Measurements from ENCODE around the gene FMNL2. TPM values are rescaled to one million over a fixed set of nuclear protein-coding genes. Genes with fewer than 3 reads are reported as not detected.

The FMNL2 gene
- total RNA-seq, 1 donor, result 24.2 TPM

- Histone ChIP-seq H3K4me3 (ENCODE audit: insufficient read depth, low read length) (no peak overlapping the region), H3K4me2 (ENCODE audit: insufficient read depth, low read length) (no peak overlapping the region), H3K27ac (ENCODE audit: low read depth, low read length) (no peak overlapping the region), H2AFZ (ENCODE audit: low read length) (no peak overlapping the region), H3K4me1 (ENCODE audit: insufficient read depth, low read length) (peaks cover 48% of the 10 kb centered on the region), H3K27me3 (ENCODE audit: insufficient read depth, low read length) (no peaks in the 10 kb centered on the region), H3K9me3 (ENCODE audit: low read depth, low read length) (no peaks in the 10 kb centered on the region), H4K20me1 (ENCODE audit: insufficient read depth, low read length) (no peaks in the 10 kb centered on the region), H3K36me3 (ENCODE audit: insufficient read depth, low read length) (no peaks in the 10 kb centered on the region), H3K79me2 (ENCODE audit: insufficient read depth, low read length) (no peaks in the 10 kb centered on the region)
- TF ChIP-seq, protein P1, sequence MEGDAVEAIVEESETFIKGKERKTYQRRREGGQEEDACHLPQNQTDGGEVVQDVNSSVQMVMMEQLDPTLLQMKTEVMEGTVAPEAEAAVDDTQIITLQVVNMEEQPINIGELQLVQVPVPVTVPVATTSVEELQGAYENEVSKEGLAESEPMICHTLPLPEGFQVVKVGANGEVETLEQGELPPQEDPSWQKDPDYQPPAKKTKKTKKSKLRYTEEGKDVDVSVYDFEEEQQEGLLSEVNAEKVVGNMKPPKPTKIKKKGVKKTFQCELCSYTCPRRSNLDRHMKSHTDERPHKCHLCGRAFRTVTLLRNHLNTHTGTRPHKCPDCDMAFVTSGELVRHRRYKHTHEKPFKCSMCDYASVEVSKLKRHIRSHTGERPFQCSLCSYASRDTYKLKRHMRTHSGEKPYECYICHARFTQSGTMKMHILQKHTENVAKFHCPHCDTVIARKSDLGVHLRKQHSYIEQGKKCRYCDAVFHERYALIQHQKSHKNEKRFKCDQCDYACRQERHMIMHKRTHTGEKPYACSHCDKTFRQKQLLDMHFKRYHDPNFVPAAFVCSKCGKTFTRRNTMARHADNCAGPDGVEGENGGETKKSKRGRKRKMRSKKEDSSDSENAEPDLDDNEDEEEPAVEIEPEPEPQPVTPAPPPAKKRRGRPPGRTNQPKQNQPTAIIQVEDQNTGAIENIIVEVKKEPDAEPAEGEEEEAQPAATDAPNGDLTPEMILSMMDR (IDR thresholded peaks at IDR 0.05; ENCODE audit: extremely low read depth, low read depth, low read length), result no peak
- DNase-seq (ENCODE audit: insufficient read length, low spot score, missing footprints), result no peak
Observed at GRCh38 chr2:152587187-152587947, 252.4 kb downstream of the FMNL2 start.

DNA sequence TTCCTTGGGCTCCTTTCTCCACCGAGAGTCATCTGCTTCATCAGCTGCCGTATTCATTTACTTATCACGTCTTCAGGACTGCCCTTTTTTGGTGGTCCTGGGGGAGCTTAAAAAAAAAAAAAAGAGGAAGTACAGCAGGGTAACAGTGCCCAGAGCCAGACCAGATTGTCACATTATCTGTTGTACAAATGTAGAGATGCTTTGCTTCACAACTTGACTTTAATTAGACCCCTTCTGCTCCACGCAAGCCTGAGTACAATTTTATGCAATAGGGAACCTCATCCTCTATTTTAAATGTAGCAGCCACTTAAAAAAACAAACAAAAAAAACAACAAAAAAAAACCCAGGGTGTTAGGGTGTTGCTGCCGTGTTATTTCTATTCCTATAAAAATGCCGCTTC, 254.0 kb downstream of the FMNL2 start:
- TF ChIP-seq, protein P1 (IDR thresholded peaks at IDR 0.05; ENCODE audit: extremely low read depth, low read depth, low read length), result no peak
- H3K4me2 ChIP-seq (ENCODE audit: insufficient read depth, low read length), result no peak overlapping the region
- H3K27ac ChIP-seq (ENCODE audit: low read depth, low read length), result no peak overlapping the region

DNA sequence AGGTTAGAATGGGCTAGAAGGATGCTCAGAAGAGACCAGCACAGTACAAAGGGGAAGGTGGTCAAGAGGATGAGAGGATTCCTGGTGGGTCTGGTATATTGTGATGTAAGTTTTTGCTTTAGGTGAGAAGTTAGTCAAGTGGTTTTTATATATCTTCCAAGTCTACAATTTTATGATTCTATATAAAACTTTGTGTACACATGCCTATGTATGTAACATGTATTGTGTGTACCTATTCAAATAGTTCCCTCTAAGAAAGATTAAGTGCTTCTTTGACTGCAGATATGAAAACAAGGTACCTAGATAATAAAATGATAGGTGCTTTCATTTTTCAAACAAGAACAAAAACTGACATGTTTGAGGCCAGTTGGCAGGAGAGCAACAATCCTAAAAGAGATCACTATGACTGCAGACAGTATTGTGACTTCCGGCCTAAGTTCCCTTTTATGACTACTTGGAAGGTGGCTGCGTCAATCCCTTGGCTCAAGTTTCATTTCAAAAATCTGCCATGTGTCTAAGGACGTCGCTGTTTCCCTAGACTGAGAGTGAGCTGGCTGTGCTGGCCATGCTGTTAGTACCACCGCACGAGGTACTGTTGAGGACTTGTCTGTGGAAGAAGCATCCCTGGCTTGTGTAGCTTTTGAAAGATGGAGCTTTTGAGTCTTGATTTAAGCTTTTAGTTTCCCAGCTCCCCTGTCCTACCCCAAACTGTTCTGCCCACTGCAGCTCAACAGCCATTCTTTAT, 259.2 kb downstream of the FMNL2 start:
- TF ChIP-seq, protein P1 (IDR thresholded peaks at IDR 0.05; ENCODE audit: extremely low read depth, low read depth, low read length), result no peak
- DNase-seq (ENCODE audit: insufficient read length, low spot score, missing footprints), result no peak
- no peak overlapping the region for H3K4me3 ChIP-seq (ENCODE audit: insufficient read depth, low read length)
- peak overlapping the region; percentile 41 for H3K27ac ChIP-seq (ENCODE audit: low read depth, low read length)
- H3K27me3 ChIP-seq (ENCODE audit: insufficient read depth, low read length), result no peaks in the 10 kb centered on the region
- H3K4me1 ChIP-seq (ENCODE audit: insufficient read depth, low read length), result peaks cover 14% of the 10 kb centered on the region
- peak overlapping the region; percentile 2 for H2AFZ ChIP-seq (ENCODE audit: low read length)
- no peaks in the 10 kb centered on the region for H4K20me1 ChIP-seq (ENCODE audit: insufficient read depth, low read length)
- no peaks in the 10 kb centered on the region for H3K36me3 ChIP-seq (ENCODE audit: insufficient read depth, low read length)
- no peaks in the 10 kb centered on the region for H3K79me2 ChIP-seq (ENCODE audit: insufficient read depth, low read length)
- H3K9me3 ChIP-seq (ENCODE audit: low read depth, low read length), result no peaks in the 10 kb centered on the region
- H3K4me2 ChIP-seq (ENCODE audit: insufficient read depth, low read length), result peak overlapping the region; percentile 12

More for the DNA sequence above, 254.0 kb downstream of the FMNL2 start:
- Histone ChIP-seq H2AFZ (ENCODE audit: low read length) (no peak overlapping the region), H3K4me3 (ENCODE audit: insufficient read depth, low read length) (no peak overlapping the region), H4K20me1 (ENCODE audit: insufficient read depth, low read length) (no peaks in the 10 kb centered on the region), H3K36me3 (ENCODE audit: insufficient read depth, low read length) (no peaks in the 10 kb centered on the region), H3K27me3 (ENCODE audit: insufficient read depth, low read length) (no peaks in the 10 kb centered on the region), H3K79me2 (ENCODE audit: insufficient read depth, low read length) (no peaks in the 10 kb centered on the region), H3K4me1 (ENCODE audit: insufficient read depth, low read length) (peaks cover 42% of the 10 kb centered on the region), H3K9me3 (ENCODE audit: low read depth, low read length) (no peaks in the 10 kb centered on the region)
- no peak for DNase-seq (ENCODE audit: insufficient read length, low spot score, missing footprints)

- Histone ChIP-seq H3K79me2 (ENCODE audit: insufficient read depth, low read length) (no peaks in the 10 kb centered on the region), H3K4me2 (ENCODE audit: insufficient read depth, low read length) (peak overlapping the region; percentile 12), H3K9me3 (ENCODE audit: low read depth, low read length) (no peaks in the 10 kb centered on the region), H3K27me3 (ENCODE audit: insufficient read depth, low read length) (no peaks in the 10 kb centered on the region), H3K4me3 (ENCODE audit: insufficient read depth, low read length) (no peak overlapping the region), H3K36me3 (ENCODE audit: insufficient read depth, low read length) (no peaks in the 10 kb centered on the region), H4K20me1 (ENCODE audit: insufficient read depth, low read length) (no peaks in the 10 kb centered on the region), H3K4me1 (ENCODE audit: insufficient read depth, low read length) (peaks cover 14% of the 10 kb centered on the region), H3K27ac (ENCODE audit: low read depth, low read length) (peak overlapping the region; percentile 41), H2AFZ (ENCODE audit: low read length) (peak overlapping the region; percentile 2)
- DNase-seq (ENCODE audit: insufficient read length, low spot score, missing footprints), result no peak
- TF ChIP-seq, protein P1 (IDR thresholded peaks at IDR 0.05; ENCODE audit: extremely low read depth, low read depth, low read length), result no peak
Observed at GRCh38 chr2:152594792-152595191, 259.8 kb downstream of the FMNL2 start.

All from osteoblast (primary cell).